ENCODE measurements around the gene MRGPRE. TPM values are rescaled to one million over a fixed set of nuclear protein-coding genes. Genes with fewer than 3 reads are reported as not detected.

MRGPRE gene
- total RNA-seq, 1 donor from 2014 or later = not detected

GRCh38 chr11:3197878-3198528 is 34.2 kb downstream of the MRGPRE start:
- DNase-seq (ENCODE audit: low read depth) (no peak), FAIRE-seq (no peak)
- Histone ChIP-seq H3K36me3 (ENCODE audit: control insufficient read depth, insufficient read depth, low read length) (no peaks in the 10 kb centered on the region), H3K4me3 (ENCODE audit: low read depth, low read length) (no peak overlapping the region), H3K27me3 (ENCODE audit: control insufficient read depth, insufficient read depth, low read length) (peaks cover 19% of the 10 kb centered on the region)
- TF ChIP-seq CTCF (IDR thresholded peaks at IDR 0.05; ENCODE audit: insufficient read depth, low read length, severe bottlenecking) = no peak

GRCh38 chr11:3197044-3197695 is 35.0 kb downstream of the MRGPRE start:
- no peak for FAIRE-seq
- H3K4me3 ChIP-seq (ENCODE audit: low read depth, low read length) = no peak overlapping the region
- peaks cover 13% of the 10 kb centered on the region for H3K27me3 ChIP-seq (ENCODE audit: control insufficient read depth, insufficient read depth, low read length)
- TF ChIP-seq CTCF (IDR thresholded peaks at IDR 0.05; ENCODE audit: insufficient read depth, low read length, severe bottlenecking) = no peak
- DNase-seq (ENCODE audit: low read depth) = no peak
- H3K36me3 ChIP-seq (ENCODE audit: control insufficient read depth, insufficient read depth, low read length) = no peaks in the 10 kb centered on the region

GRCh38 chr11:3196161-3197043 is 35.8 kb downstream of the MRGPRE start:
- DNase-seq (ENCODE audit: low read depth) (no peak), FAIRE-seq (no peak)
- H3K36me3 ChIP-seq (ENCODE audit: control insufficient read depth, insufficient read depth, low read length) = no peaks in the 10 kb centered on the region
- H3K4me3 ChIP-seq (ENCODE audit: low read depth, low read length) = no peak overlapping the region
- peaks cover 6% of the 10 kb centered on the region for H3K27me3 ChIP-seq (ENCODE audit: control insufficient read depth, insufficient read depth, low read length)
- TF ChIP-seq CTCF (IDR thresholded peaks at IDR 0.05; ENCODE audit: insufficient read depth, low read length, severe bottlenecking) = no peak

GRCh38 chr11:3195251-3196160 is 36.7 kb downstream of the MRGPRE start:
- no peak for DNase-seq (ENCODE audit: low read depth)
- peaks cover 4% of the 10 kb centered on the region for H3K27me3 ChIP-seq (ENCODE audit: control insufficient read depth, insufficient read depth, low read length)
- TF ChIP-seq CTCF (IDR thresholded peaks at IDR 0.05; ENCODE audit: insufficient read depth, low read length, severe bottlenecking) = peak; percentile 51
- H3K36me3 ChIP-seq (ENCODE audit: control insufficient read depth, insufficient read depth, low read length) = no peaks in the 10 kb centered on the region
- no peak for FAIRE-seq
- no peak overlapping the region for H3K4me3 ChIP-seq (ENCODE audit: low read depth, low read length)

- peaks cover 4% of the 10 kb centered on the region for H3K27me3 ChIP-seq (ENCODE audit: control insufficient read depth, insufficient read depth, low read length)
- no peak for TF ChIP-seq CTCF (IDR thresholded peaks at IDR 0.05; ENCODE audit: insufficient read depth, low read length, severe bottlenecking)
- FAIRE-seq (no peak), DNase-seq (ENCODE audit: low read depth) (no peak)
- no peak overlapping the region for H3K4me3 ChIP-seq (ENCODE audit: low read depth, low read length)
- H3K36me3 ChIP-seq (ENCODE audit: control insufficient read depth, insufficient read depth, low read length) = no peaks in the 10 kb centered on the region
Measured at GRCh38 chr11:3194016-3194816, 38.0 kb downstream of the MRGPRE start.

All from bronchial epithelial cell (primary cell).